ENCODE data around the gene CDK5. TPM values are rescaled to one million over a fixed set of nuclear protein-coding genes. Genes with fewer than 3 reads are reported as not detected.
A peak's percentile ranks its signal among the peaks of the same experiment; 100 is the strongest.

Gene CDK5
- total and polyA plus RNA-seq, 9 of the 15 experiments (the other 6 are each of a cell fraction or from before 2014, with no cell fraction given), result 3.2 to 38.0 (median 27.5) TPM

DNA sequence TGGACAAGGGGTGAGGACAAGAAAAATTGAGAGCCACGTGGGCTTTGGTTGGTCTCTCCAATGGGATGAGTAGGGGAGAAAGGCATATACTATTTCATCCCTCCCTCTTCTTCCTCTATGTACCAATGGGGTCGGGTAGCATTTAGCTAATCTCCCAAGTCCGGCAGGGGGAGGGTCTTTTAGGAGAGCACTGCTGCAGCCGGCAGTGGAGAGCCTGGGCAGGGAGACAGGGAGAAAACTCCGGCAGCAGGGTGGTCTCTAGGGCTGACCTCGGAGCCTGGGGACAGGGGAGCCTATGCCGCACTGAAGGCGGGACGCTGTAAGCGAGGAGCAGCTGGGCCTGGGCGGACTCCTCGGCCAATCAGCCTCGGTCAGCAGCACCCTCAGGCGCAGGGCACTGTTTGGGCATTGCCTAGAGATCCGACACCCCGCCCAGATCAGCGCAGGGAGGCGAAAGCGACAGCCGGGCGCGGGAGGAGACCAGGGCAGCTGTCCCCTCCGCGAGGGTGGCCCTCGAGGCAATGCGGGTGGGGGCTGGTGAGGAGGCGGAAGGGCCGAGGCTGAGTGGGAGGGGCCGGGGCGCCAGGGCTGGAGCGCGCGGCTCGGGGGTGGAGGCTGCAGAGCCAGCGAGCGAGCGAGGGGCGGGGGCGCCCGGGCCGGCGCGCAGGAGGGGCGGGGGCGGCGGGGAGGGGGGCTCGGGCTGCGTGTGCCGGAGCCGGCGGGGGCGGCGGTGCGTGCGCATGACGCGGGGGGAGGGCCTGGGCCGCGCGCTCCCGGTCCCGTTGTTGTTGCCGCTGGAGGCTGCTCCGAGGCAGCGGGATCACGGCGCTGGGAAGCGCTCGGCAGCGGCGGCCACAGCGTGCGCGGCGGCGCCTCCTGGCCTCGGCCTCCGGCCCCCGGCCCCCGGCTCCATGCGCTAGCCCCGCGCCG, 28.3 kb upstream of the CDK5 start, which contains the start of gene AGAP3 (continued):
- TF ChIP-seq ZNF655 (CRISPR knock-in tag; IDR thresholded peaks at IDR 0.05) (no peak), SMAD1 (IDR thresholded peaks at IDR 0.05; ENCODE audit: low read depth, low read length, partially characterized antibody) (peak; percentile 23), ILK (tag; IDR thresholded peaks at IDR 0.05; ENCODE audit: borderline replicate concordance, low read depth) (no peak), CBX5 (IDR thresholded peaks at IDR 0.05; ENCODE audit: borderline replicate concordance, low read depth) (0 out of 2 replicates have a peak, but pooled peaks have one; percentile 74), CREM (IDR thresholded peaks at IDR 0.05; ENCODE audit: low read depth) (peak; percentile 80), NFRKB (IDR thresholded peaks at IDR 0.05; ENCODE audit: low read depth) (peak; percentile 78), ZBTB9 (CRISPR knock-in tag; IDR thresholded peaks at IDR 0.05) (peak; percentile 62), SP1 (CRISPR knock-in tag; IDR thresholded peaks at IDR 0.05) (peak; percentile 80), TEAD4 (IDR thresholded peaks at IDR 0.05; ENCODE audit: low read length) (no peak), TEAD4 (CRISPR knock-in tag; IDR thresholded peaks at IDR 0.05; ENCODE audit: borderline replicate concordance) (no peak), MYNN (IDR thresholded peaks at IDR 0.05) (peak; percentile 59; the same call in 1 of the 2 replicates), MYNN (CRISPR knock-in tag; IDR thresholded peaks at IDR 0.05) (no peak), KDM2B (CRISPR knock-in tag; IDR thresholded peaks at IDR 0.05) (peak; percentile 59; the same call in 1 of the 2 replicates), GMEB1 (CRISPR knock-in tag; IDR thresholded peaks at IDR 0.05) (peak; percentile 79), MCM2 (IDR thresholded peaks at IDR 0.05; ENCODE audit: low read depth) (no peak), RREB1 (CRISPR knock-in tag; IDR thresholded peaks at IDR 0.05) (peak; percentile 20; the same call in 1 of the 2 replicates)

Data from K562 (cell line).